ENCODE results near the gene PARD3B.

GRCh38 chr2:204498291-204498690 lies 47.0 kb upstream of the PARD3B start:
- TF ChIP-seq TAF1 (IDR thresholded peaks at IDR 0.05; ENCODE audit: low read depth, low read length) (no peak), POLR2AphosphoS5 (IDR thresholded peaks at IDR 0.05; ENCODE audit: low read depth, low read length) (no peak)

All from GM12891 (cell line).